ENCODE results near the gene R3HCC1L.

DNA sequence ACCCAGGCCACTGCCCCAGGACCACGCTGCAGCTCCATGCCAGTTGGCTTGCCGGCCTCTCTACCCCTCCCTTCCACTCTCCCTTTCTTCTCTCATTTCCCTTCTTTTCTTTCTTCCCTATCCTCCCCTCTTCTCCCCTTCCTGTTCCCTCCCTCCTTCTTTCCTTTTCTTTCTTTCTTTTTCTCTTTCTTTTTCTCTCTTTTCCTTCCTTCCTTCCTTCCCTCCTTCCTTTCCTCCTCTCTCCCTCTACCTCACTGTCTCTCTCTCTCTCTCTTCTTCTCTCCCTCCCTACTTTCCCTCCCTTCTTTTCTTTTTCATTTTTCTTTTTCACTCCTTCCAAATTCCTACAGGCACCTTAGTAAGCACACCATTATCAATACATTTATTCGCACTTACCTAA, 30.3 kb upstream of the R3HCC1L start:
- TF ChIP-seq ZNF8 (CRISPR knock-in tag; IDR thresholded peaks at IDR 0.05) (no peak), ZFP30 (CRISPR knock-in tag; IDR thresholded peaks at IDR 0.05) (no peak), TOX (CRISPR knock-in tag; IDR thresholded peaks at IDR 0.05; ENCODE audit: borderline replicate concordance) (no peak), ZFP3 (CRISPR knock-in tag; IDR thresholded peaks at IDR 0.05) (no peak)
- TF ChIP-seq, protein P1, sequence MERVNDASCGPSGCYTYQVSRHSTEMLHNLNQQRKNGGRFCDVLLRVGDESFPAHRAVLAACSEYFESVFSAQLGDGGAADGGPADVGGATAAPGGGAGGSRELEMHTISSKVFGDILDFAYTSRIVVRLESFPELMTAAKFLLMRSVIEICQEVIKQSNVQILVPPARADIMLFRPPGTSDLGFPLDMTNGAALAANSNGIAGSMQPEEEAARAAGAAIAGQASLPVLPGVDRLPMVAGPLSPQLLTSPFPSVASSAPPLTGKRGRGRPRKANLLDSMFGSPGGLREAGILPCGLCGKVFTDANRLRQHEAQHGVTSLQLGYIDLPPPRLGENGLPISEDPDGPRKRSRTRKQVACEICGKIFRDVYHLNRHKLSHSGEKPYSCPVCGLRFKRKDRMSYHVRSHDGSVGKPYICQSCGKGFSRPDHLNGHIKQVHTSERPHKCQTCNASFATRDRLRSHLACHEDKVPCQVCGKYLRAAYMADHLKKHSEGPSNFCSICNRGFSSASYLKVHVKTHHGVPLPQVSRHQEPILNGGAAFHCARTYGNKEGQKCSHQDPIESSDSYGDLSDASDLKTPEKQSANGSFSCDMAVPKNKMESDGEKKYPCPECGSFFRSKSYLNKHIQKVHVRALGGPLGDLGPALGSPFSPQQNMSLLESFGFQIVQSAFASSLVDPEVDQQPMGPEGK (CRISPR knock-in tag; IDR thresholded peaks at IDR 0.05; ENCODE audit: borderline replicate concordance): no peak
- TF ChIP-seq, protein P2, sequence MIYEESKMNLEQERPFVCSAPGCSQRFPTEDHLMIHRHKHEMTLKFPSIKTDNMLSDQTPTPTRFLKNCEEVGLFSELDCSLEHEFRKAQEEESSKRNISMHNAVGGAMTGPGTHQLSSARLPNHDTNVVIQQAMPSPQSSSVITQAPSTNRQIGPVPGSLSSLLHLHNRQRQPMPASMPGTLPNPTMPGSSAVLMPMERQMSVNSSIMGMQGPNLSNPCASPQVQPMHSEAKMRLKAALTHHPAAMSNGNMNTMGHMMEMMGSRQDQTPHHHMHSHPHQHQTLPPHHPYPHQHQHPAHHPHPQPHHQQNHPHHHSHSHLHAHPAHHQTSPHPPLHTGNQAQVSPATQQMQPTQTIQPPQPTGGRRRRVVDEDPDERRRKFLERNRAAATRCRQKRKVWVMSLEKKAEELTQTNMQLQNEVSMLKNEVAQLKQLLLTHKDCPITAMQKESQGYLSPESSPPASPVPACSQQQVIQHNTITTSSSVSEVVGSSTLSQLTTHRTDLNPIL (CRISPR knock-in tag; IDR thresholded peaks at IDR 0.05; ENCODE audit: low read depth): no peak
